Nephron (organoid): ENCODE measurements around the gene CDKAL1.
"Not testable (repeated sequence)": the region's sequence is repeated elsewhere in the genome, so short reads cannot be mapped to it uniquely, and the experiment has no call there.

Experiments
- H3K27ac Mint-ChIP-seq, 3 experiments: 2 replicates each; pipeline ENCODE4 v1.8.0; 2020; ENCODE audit warnings: mixed read lengths in 3 of 3, mild to moderate bottlenecking in 2 of 3, moderate library complexity in 1 of 3
- H3K27me3 Mint-ChIP-seq: 2 replicates; pipeline ENCODE4 v1.8.0; 2021; ENCODE audit warnings: low read depth, mild to moderate bottlenecking, moderate library complexity, mixed read lengths
- H3K36me3 Mint-ChIP-seq: 2 replicates; pipeline ENCODE4 v1.8.0; 2020; ENCODE audit warnings: low read depth, mixed read lengths
- H3K4me1 Mint-ChIP-seq: 2 replicates; pipeline ENCODE4 v1.8.0; 2020; ENCODE audit warnings: mixed read lengths
- H3K4me3 Mint-ChIP-seq, 3 experiments: 2 replicates each; pipeline ENCODE4 v1.8.0; 2020; ENCODE audit warnings: mild to moderate bottlenecking in 3 of 3, mixed read lengths in 3 of 3, moderate library complexity in 2 of 3
- H3K9me3 Mint-ChIP-seq: 2 replicates; pipeline ENCODE4 v1.8.0; 2020; ENCODE audit warnings: mixed read lengths
- CTCF ChIP-seq, 3 experiments: fragments of 200-600 bp; sonication (generic); IDR thresholded peaks; one replicate each; pipeline ENCODE4 v1.5.0; 2021; ENCODE audit warnings: antibody characterized with exemption in 3 of 3; ENCODE audit not compliant: unreplicated experiment in 3 of 3

CDKAL1 gene

GRCh38 chr6:20639161-20639560 lies 104.9 kb downstream of the CDKAL1 start:
- H3K4me1 Mint-ChIP-seq: no peaks in the 10 kb centered on the region
- H3K27ac Mint-ChIP-seq: no peak overlapping the region
- H3K9me3 Mint-ChIP-seq: no peaks in the 10 kb centered on the region
- no peak for TF ChIP-seq CTCF (IDR thresholded peaks at IDR 0.05; ENCODE audit: unreplicated experiment in 3 of 3)
- H3K4me3 Mint-ChIP-seq: no peak overlapping the region
- H3K36me3 Mint-ChIP-seq: peaks cover 7% of the 10 kb centered on the region
- H3K27me3 Mint-ChIP-seq: no peaks in the 10 kb centered on the region

- no peak for TF ChIP-seq CTCF (IDR thresholded peaks at IDR 0.05; ENCODE audit: unreplicated experiment in 3 of 3)
- Mint-ChIP-seq H3K27me3 (no peaks in the 10 kb centered on the region), H3K4me1 (no peaks in the 10 kb centered on the region), H3K27ac (no peak overlapping the region), H3K9me3 (no peaks in the 10 kb centered on the region), H3K36me3 (peaks cover 7% of the 10 kb centered on the region), H3K4me3 (no peak overlapping the region)
Observed at GRCh38 chr6:20640181-20640580, 105.9 kb downstream of the CDKAL1 start.

GRCh38 chr6:20642441-20642840 lies 108.2 kb downstream of the CDKAL1 start:
- Mint-ChIP-seq H3K27me3 (no peaks in the 10 kb centered on the region), H3K27ac (no peak overlapping the region), H3K9me3 (no peaks in the 10 kb centered on the region), H3K36me3 (peaks cover 7% of the 10 kb centered on the region), H3K4me3 (no peak overlapping the region), H3K4me1 (no peaks in the 10 kb centered on the region)
- no peak for TF ChIP-seq CTCF (IDR thresholded peaks at IDR 0.05; ENCODE audit: unreplicated experiment in 3 of 3)

GRCh38 chr6:20644667-20645370 lies 110.6 kb downstream of the CDKAL1 start:
- no peaks in the 10 kb centered on the region for H3K9me3 Mint-ChIP-seq
- H3K27me3 Mint-ChIP-seq: no peaks in the 10 kb centered on the region
- H3K4me3 Mint-ChIP-seq: no peak overlapping the region
- no peaks in the 10 kb centered on the region for H3K4me1 Mint-ChIP-seq
- peaks cover 9% of the 10 kb centered on the region for H3K36me3 Mint-ChIP-seq
- H3K27ac Mint-ChIP-seq: no peak overlapping the region
- no peak for TF ChIP-seq CTCF (IDR thresholded peaks at IDR 0.05; ENCODE audit: unreplicated experiment in 3 of 3)

- not testable (repeated sequence) for H3K9me3 Mint-ChIP-seq, H3K4me3 Mint-ChIP-seq, H3K27ac Mint-ChIP-seq, H3K4me1 Mint-ChIP-seq, H3K27me3 Mint-ChIP-seq, H3K36me3 Mint-ChIP-seq
Observed at GRCh38 chr6:20645572-20645971, 111.3 kb downstream of the CDKAL1 start.

- TF ChIP-seq CTCF (IDR thresholded peaks at IDR 0.05; ENCODE audit: unreplicated experiment in 3 of 3): no peak
- H3K9me3 Mint-ChIP-seq: no peaks in the 10 kb centered on the region
- no peak overlapping the region for H3K4me3 Mint-ChIP-seq
- H3K27ac Mint-ChIP-seq: peak overlapping the region in 1 of 3 experiments; percentile 17
- peaks cover 10% of the 10 kb centered on the region for H3K36me3 Mint-ChIP-seq
- no peaks in the 10 kb centered on the region for H3K4me1 Mint-ChIP-seq
- H3K27me3 Mint-ChIP-seq: no peaks in the 10 kb centered on the region
Observed at GRCh38 chr6:20647585-20647984, 113.3 kb downstream of the CDKAL1 start.

- H3K27me3 Mint-ChIP-seq, H3K4me3 Mint-ChIP-seq, H3K9me3 Mint-ChIP-seq, H3K4me1 Mint-ChIP-seq, H3K27ac Mint-ChIP-seq: not testable (repeated sequence)
- peaks cover 21% of the 10 kb centered on the region for H3K36me3 Mint-ChIP-seq
Observed at GRCh38 chr6:20649696-20650470, 115.6 kb downstream of the CDKAL1 start.
